GM04503 (cell line): Measurements from ENCODE around the gene PRSS8.
A peak's percentile ranks its signal among the peaks of the same experiment; 100 is the strongest.
"Not testable (repeated sequence)": the region's sequence is repeated elsewhere in the genome, so short reads cannot be mapped to it uniquely, and the experiment has no call there.

Experiments used
- DNase-seq: peaks from one replicate; pipeline ENCODE4 v3.0.0-alpha.2; 2012; ENCODE audit warnings: low read depth

PRSS8 gene

DNA sequence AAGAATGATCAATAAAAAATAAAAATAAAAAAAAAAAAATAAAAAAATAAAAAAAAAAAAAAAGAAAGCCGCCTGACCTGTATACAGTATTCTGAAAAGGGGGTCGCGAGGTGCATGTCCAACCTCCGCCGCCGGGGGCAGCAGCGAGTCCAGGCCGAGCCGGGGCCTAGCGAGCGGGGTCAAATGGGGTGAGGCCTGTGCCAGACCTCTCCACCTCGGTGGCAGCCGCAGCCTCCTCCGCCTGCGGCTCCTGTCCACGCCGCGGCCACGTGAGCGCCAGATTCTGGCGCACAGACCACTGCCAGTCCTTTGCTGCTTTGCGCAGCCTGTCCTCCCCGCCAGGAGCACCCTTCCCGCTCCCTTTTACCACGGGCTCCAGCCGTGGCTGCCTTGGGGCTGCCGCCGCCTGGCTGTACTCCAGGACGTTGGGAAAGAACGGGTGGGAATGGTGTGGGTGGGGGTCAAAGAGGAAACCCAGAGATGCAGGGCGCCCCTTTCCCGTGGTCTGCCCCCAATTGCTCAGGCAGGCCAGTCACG, 29.8 kb downstream of the PRSS8 start:
- DNase-seq = no peak

DNA sequence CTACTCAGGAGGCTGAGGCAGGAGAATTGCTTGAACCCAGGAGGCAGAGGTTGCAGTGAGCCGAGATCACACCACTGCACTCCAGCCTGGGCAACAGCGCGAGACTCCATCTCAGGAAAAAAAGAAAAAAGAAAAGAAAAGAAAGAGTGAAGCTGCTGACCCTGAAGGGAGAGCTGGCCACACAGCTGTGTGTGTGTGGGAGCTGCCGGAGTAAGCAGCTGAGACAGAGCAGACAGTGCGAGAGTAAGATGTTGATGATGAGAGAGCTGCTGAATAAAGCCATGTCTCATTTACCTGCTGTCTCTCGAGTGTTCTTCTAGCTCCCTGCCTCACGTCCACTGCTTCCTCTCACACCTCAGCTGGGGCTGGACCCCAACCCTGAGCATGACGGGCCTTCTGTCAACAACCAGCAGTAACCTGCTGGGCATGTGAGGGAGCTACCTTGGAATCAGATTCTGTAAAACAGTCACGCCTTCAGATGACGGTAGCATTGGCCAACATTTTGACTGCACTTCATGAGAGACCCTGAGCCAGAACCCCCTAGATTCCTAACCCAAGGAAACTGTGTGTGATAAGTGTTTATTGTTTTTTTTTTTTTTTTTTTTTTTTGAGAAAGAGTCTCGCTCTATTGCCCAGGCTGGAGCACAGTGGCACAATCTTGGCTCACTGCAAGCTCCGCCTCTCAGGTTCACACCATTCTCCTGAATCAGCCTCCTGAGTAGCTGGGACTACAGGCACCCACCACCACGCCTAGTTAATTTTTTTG, 34.5 kb downstream of the PRSS8 start:
- DNase-seq = not testable (repeated sequence)

DNA sequence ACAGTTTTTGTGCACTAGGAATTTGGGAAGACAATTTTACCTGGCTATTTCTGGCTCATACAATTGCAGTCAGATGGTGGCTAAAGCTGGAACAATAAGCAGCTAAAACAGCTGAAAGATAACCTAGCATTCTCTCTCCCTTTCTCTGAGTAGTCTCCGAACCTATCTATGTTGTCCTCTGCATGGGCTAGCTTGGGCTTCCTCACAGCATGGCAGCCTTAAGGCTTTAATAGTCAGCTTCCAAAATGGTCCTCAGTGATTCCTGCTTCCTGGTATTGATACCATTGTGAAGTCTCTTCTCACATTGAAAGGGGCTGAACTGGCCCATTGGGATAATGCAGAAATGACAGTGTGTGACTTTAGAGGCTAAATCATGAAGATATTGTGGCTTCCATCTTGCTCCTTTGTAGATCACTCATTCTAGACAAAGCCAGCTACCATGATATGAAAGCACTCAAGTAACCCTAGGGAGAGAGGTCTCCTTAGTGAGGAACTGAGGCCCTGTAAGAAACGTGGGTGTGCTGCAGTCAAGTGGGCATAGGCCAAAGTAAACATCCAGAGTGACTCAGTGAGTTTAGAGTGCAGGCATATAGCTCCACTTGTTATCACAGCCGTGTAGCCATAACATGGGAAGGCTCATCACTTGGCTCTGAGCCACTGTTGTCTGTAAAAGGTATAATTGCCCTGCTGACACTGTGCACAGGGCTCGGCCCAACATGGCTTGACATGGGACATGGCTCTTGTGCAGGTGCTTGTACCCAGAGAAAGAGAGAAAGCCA, 35.5 kb downstream of the PRSS8 start:
- no peak for DNase-seq

DNA sequence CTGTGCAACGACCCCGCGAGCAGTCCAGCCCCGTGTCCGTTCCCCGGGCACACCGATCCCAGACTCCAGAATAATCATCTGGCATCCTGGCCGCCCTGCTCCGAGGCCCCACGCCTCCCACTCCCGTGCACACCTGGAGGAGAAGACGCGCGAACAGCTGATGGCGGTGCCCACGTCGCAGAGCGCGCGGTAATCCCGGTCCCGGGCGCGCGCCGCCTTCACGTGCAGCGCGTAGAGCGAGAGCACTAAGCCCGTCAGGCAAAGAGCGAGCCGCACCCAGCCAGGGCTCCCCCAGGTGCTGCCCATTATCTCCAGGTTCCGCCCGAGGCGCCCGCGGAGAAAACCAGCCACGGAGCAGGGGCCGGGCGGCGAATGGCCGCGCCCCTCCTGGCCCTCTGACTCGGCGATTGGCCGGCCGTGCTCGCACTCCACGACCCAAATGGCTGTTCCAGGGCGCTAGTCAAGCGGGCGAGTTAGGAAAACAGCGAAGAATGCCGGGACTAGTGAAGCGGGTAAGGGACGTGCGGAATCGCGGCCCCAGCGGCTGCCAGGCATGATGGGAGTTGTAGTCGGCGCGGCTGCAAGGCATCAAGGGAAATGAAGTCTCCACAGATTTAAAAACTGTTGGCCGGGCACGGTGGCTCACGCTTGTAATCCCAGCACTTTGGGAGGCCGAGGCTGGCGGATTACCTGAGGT, 41.0 kb downstream of the PRSS8 start, which contains the start of gene VKORC1:
Gene VKORC1 (minus strand): TSS at position 374 of the 697 bp plus-strand sequence. CDS start 68 bp downstream, at position 306.
- peak; percentile 89 for DNase-seq

DNA sequence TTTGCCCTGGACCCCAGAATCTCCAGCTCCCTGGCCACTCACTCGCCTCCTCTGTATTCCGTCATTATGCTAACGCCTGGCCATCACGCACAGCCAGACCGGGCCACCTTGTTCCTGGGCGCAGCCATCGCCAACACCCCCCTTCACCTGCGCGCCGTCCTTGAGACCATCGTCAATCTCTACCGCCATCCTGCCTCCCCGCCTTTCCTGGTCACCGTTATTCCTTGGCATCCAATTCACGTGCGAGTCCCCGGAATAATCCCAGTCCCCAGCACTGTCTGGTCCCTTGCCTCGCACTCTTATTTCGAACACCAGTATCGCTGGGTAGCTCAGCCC, 41.5 kb downstream of the PRSS8 start:
- no peak for DNase-seq

DNA sequence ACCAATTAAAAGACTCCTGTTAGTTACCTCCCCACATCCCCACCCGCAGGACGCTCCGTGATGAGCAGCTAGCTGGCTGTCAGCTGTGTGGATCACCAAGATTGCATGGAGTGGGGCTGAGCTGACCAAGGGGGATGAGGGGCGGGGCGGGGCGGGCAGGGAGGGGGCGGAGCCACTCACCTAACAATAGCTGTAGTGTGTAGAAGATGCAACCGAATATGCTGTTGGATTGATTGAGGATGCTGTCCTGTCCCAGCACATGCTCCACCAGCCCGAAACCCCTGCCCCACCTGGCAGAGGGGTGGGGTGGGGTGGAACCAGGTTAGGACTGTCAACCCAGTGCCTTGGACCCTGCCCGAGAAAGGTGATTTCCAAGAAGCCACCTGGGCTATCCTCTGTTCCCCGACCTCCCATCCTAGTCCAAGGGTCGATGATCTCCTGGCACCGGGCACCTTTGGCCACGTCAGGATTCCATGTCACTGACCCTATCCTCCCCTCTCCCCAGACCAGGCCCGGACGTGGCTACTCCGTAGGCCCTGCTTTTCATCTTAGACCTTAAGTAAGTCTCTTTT, 42.3 kb downstream of the PRSS8 start:
- no peak for DNase-seq

DNA sequence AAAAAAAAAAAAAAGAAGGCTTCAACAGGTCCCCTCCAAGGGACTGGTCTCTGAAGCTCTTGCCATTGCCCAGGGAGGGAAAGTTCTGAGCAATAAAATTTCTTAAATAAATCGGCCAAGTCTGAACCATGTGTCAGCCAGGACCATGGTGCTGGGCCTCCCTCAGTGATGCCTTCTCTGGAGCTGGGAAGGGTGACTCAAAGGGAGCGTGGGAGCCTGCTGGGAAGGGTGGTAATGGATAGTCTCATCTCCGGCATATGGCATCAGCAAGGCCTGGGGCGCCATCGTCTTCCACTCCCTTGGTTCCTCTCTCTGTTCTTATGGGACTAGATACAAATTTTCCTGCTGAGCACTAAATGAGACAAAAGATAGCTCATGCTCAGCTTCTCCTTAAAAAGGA, 43.2 kb downstream of the PRSS8 start:
- DNase-seq = no peak

DNA sequence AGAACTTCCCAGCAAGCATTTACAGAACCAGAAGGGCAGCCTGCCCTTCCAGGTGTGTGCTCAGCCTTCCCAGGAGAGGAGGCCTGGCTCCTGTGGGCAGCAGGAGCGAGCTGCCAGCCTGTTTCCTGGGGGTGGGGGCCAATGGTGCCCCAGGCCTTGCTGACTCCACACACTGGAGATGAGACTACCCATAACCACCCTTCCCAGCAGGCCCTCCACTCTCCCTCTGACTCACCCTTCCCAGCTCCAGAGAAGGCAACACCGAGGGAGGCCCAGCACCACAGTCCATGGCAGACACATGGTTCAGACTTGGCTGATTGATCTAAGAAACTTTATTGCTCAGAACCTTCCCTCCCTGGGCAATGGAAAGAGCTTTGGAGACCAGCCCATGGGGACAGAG, 45.0 kb downstream of the PRSS8 start:
- no peak for DNase-seq

DNA sequence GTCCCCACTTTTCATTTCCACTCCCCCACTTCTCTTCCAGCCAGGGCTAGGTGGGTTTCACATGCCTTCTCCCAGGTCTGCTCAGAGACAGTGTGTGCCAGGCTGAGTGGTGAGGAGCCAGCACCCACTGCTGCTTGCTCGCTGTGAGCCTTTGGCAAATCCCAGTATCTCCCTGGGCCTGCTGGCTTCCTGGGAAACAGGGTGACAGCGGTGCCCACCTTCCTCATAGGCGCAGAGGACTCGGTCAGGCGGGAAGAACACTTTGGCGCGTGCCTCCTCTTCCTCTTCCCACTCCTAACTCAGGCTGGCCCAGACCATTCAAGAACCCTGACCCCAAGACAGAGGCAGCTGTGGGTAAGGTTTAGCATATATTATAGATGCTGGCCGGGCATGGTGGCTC, 46.3 kb downstream of the PRSS8 start:
- no peak for DNase-seq

DNA sequence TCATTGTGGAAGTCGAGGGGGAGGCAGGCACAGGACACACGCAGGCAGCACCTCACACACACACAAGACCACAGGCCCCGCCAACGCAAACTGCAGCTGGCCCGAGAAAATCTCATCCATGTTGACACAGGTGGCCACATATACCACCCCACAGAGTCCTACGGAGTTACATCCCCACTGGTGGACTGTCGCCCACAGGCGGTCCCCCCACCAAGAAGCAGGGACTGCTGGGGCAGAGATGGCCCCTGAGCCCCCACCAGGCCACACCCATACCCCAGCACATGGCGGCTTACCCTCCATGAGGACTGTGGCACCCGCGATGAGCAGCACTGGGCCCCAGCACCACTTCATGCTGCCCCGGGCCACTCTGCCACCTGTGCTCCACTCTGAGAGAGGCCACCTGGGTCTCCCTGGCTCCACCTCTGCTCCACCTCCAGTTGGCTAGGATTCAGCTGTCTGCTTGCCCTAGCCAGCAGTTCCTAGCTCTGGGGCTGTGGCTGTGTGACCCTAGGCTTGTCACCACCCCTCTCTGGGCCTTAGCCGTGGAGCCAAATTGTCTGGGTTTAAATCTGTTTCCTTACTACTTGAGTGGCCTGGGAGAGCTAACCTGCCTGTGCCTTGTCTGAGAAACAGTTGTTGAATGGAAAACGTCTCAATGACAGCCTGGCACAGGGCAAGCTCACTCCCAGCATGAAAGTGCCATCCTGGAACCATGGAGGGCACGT, 46.9 kb downstream of the PRSS8 start, which contains the start of gene PRSS53:
Gene PRSS53 (minus strand): TSS at position 485 of the 725 bp plus-strand sequence. CDS start 134 bp downstream, at position 351.
- DNase-seq = no peak

DNA sequence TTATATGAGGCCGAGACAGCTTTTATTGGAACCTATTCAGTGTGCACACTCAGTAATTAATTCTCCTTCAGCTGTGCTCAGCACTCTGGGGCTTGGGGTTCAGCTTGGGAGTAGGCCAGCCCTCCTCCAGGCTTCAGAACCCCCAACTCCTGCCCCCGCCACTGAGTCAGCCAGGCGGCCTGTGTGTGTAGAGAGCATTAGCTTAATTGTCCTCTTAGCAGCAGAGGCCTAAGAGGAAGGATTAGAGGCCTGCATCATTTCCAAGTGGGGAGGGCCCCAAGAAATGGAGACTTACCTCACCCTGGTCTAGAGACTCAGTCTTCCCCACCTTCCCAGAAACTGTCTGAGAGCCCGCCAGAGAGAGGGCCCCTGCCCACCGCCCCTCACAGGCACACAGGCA, 47.6 kb downstream of the PRSS8 start:
- DNase-seq = no peak

DNA sequence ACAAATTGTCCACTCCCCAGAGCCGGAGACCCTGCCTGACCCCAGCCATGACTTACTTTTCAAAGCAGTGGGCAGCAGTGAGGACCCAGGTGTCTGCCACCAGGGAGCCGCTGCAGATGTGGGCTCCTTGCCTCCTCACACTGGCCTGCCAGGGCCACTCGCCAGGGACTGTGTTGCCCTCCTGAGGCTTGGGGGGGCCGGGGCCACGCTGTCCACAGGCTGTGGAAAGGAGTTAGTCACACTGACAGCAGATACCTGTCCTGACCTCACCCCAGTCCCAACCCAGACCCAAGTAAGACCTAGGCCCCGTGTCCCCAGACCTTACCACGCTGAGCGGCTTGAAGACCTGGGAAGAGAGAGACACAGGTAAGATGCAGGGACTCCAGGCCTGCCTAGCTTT, 48.0 kb downstream of the PRSS8 start:
- no peak for DNase-seq

DNA sequence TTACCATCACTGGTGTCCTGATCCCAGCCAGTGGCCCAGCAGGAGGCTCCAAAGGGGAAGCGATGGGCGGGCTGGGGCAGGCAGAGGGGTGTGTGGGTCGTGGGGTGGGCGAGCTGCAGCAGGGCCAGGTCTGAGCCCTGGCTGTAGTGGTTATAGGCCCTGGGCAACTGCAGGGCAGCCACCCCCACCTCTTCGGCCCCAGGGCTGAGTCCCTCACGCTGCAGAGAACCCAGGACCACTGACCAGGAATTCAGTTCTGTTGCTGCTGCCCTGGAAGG, 49.0 kb downstream of the PRSS8 start:
- DNase-seq = no peak

DNA sequence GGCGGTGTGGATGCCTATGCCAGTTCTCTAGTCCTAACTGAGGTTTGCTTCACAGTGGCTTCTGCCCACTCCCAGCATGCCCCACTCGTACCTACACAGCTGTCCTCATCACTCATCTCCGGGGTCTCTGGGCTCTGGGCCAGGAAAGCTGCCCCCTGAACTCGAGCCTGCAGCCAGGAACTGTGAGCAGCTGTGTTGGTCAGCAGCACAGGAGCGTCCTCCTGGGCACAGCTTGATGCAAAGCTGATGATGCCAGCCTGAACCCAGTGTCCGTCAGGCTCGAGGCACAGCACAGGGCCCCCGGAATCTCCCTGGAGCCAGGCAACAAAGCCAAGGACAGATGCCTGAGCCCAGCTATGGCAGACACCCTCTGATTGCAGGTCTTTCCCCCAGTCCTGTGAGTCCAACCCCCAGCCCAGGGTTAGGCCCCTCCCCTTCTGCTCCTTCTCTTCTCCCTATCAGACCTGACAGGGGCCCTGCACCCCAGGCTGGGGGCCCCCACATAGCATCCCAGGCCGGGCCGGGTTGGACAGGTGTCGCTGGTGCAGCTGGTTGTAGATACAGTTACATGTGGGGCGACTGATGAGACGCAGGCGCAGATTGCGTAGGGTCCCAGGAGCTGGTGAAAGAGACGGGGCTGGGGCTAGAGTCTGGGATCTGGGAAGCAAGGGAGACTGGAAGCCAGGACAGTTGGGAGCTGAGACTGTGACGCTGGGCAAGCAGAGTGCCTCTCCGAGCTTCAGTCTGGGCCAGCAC, 49.5 kb downstream of the PRSS8 start:
- DNase-seq = no peak

DNA sequence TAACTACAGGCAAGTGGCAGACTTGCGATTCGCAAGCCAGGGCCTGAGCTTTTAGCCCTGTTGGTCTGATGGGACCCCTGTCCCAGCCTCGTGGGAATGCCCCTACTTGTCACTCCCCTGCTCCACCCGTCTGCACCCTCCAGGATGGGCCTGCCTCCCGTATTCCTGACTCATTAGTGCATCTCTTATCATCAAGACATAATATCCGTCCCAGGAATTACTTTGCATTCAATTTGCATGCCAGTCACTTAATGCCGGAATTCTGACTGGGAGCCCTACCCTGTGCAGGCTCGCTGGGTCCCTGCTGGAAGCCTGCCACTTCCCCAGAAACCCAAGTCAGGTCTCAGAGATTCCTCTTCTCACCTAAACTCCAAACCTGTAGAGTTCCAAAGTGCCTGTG, 50.1 kb downstream of the PRSS8 start:
- DNase-seq = no peak

DNA sequence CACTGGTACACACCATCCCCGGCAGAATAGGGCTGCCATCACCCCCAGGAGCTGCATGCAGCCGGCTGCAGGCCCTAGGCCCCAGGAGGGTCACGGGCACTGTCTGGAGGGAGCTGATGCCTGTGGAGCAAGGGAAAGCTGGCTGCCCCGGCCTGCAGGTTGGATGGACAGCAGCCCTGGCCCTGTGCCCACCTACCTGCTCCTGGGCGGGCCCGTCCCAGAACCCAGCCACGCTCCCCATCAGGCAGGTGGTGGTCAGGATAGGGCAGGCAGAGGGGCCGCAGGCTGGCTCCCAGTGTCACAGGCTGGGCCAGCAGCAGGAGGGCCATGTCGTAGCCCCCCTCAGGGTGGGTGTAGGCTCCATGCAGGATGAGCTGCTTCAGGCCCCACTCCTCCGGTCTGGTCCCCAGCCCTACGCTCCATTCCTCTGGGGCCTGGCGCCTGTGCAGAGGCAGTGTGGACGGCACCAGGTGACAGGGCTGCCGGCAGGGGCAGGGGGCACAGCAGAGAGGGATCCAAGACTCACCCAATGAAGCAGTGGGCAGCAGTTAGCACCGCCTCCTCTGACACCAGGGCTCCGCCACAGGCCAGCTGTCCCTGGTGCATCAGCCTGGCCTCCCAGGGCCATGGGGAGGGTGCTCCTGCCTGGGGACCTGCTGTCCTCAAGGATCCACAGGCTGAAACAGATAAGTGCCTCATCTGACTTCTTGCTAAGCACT, 50.8 kb downstream of the PRSS8 start:
- no peak for DNase-seq

DNA sequence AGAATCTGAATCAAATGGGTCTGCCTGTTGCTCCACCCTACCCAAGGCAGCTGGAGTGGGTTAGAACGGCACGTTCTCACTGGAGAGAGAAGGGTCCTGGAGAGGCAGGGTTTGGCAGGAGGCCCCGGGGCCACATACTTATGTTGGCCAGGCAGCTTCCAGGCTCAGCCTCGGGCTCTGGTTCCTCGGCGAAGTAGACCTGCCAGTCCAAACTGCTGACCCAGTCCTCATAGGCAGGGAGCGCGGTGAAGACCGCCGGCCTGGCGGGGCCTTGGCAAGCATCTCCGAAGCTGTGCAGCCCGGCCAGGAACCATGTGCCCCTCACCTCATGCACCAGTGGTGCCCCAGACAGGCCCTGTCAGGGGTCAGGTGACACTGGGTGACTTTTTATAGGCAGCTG, 51.5 kb downstream of the PRSS8 start:
- no peak for DNase-seq

DNA sequence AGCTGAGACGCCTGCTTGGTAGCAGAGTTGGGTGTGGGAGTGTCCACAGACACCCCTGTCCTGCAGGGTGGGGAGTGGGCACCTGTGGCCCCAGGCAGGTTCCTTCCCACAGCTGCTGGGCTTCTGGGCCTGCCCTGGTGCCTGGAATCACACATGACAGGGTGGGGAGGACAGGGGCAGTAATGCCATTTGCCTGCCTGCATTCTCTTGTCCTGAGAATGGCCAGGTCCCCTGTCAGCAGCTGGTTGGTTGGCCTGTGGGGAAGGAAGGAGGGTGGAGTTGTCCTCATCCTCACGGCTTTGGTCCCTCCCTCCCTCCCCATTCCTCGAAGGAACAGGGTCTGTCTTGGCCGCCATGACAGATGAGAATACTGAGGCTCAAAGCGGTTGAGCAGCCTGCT, 52.0 kb downstream of the PRSS8 start:
- no peak for DNase-seq

DNA sequence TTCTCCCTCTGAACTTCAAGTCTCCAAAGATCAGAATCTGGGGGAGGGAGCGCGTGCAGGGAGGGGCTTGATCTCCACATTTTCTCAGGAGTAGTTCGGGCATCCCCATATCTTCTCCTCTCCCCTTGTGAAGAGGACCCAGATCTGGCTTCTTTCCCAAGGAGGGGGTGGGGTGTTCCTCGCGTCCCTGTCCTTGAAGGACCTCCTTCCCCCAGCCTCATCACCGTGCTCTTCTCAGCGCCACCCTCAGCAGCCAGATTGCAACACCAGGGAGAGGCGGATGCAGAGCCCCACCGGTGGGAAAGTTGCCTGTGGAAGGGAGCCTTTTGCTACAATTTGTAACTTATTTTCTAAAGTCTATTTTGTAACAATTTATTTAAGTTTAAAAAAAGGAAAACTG, 52.4 kb downstream of the PRSS8 start:
- DNase-seq = no peak

DNA sequence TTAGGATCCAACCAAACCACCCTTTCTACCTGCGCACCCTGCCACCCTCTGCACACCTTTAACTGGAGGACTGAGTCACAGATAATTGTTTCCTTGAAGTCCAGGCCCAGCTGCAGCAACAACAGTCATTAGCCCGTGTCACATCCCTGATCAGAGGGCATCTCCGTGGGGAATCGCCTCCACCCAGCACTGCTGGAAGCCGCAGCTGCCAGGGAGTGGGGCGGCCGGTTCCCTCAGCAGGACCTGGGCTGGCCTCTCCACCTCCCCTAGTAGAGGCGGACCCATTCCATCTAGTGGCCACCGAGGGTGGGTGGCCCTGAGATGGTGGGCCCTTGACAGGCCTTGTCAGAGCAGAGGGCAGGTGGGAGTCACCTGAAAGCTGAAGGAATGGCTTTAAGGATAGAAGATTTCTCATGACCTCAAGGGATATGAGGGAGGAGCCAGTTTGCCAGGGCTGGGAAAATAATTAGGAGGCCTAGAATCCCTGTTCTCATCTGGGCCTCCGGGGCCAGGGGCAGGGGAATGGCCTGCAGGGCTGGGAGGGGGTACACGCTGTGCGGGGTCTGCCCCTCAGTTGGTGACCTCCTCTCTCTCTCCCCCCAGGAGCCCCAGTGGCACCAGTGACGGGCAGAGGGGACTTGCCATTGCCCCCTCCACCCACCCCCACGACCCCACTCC, 53.0 kb downstream of the PRSS8 start:
- no peak for DNase-seq
